ENCODE results near the gene ARHGAP22. TPM values are rescaled to one million over a fixed set of nuclear protein-coding genes. Genes with fewer than 3 reads are reported as not detected.

The ARHGAP22 gene
- total and polyA plus RNA-seq, 2 experiments from 2014 or later, result 4.8 to 10.7 TPM

DNA sequence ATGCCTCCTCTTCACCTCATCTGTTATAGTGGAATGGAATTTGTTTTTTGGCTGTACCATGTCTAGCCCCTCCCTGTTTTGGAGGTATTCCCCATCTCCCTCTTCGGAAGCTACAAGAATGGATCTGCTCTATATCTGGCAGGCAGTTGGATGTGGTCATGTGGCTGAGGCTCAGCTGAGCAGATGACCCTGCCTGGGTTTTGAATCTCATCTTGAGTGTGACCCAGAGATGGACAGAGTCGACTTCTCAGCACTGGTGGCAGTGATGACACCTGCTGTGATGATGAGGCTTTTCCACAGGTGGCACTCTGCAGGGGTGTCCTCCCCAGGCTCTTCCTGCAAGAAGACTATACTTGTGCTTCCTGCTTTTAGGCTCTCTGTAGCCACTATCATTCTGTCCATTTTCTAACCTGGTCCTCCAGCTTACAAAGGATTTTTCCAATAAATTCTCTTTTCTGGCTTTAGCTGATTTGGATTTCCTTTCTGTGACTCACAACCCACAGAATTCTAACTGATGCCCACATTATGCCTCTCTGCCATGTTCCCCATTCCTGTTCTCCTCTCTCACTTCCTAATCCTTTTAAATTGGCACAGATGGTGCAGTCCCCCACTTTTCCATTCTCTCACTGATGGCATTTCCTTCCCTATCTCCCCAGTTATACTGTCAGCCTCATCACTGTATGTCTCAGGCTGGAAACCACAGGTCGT is 7.5 kb upstream of the ARHGAP22 start (continued):
- TF ChIP-seq CREB1 (CRISPR knock-in tag; IDR thresholded peaks at IDR 0.05; ENCODE audit: low read depth), result no peak
- no peak for TF ChIP-seq NANOG (IDR thresholded peaks at IDR 0.05; ENCODE audit: borderline replicate concordance)
- no peak for TF ChIP-seq STAT1 (IDR thresholded peaks at IDR 0.05; ENCODE audit: unreplicated experiment)
- TF ChIP-seq, protein P1, sequence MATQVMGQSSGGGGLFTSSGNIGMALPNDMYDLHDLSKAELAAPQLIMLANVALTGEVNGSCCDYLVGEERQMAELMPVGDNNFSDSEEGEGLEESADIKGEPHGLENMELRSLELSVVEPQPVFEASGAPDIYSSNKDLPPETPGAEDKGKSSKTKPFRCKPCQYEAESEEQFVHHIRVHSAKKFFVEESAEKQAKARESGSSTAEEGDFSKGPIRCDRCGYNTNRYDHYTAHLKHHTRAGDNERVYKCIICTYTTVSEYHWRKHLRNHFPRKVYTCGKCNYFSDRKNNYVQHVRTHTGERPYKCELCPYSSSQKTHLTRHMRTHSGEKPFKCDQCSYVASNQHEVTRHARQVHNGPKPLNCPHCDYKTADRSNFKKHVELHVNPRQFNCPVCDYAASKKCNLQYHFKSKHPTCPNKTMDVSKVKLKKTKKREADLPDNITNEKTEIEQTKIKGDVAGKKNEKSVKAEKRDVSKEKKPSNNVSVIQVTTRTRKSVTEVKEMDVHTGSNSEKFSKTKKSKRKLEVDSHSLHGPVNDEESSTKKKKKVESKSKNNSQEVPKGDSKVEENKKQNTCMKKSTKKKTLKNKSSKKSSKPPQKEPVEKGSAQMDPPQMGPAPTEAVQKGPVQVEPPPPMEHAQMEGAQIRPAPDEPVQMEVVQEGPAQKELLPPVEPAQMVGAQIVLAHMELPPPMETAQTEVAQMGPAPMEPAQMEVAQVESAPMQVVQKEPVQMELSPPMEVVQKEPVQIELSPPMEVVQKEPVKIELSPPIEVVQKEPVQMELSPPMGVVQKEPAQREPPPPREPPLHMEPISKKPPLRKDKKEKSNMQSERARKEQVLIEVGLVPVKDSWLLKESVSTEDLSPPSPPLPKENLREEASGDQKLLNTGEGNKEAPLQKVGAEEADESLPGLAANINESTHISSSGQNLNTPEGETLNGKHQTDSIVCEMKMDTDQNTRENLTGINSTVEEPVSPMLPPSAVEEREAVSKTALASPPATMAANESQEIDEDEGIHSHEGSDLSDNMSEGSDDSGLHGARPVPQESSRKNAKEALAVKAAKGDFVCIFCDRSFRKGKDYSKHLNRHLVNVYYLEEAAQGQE (IDR thresholded peaks at IDR 0.05; ENCODE audit: unreplicated experiment), result no peak
- TF ChIP-seq ZNF114 (CRISPR knock-in tag; IDR thresholded peaks at IDR 0.05), result no peak
- TF ChIP-seq, protein P2, sequence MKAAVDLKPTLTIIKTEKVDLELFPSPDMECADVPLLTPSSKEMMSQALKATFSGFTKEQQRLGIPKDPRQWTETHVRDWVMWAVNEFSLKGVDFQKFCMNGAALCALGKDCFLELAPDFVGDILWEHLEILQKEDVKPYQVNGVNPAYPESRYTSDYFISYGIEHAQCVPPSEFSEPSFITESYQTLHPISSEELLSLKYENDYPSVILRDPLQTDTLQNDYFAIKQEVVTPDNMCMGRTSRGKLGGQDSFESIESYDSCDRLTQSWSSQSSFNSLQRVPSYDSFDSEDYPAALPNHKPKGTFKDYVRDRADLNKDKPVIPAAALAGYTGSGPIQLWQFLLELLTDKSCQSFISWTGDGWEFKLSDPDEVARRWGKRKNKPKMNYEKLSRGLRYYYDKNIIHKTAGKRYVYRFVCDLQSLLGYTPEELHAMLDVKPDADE (IDR thresholded peaks at IDR 0.05), result no peak

DNA sequence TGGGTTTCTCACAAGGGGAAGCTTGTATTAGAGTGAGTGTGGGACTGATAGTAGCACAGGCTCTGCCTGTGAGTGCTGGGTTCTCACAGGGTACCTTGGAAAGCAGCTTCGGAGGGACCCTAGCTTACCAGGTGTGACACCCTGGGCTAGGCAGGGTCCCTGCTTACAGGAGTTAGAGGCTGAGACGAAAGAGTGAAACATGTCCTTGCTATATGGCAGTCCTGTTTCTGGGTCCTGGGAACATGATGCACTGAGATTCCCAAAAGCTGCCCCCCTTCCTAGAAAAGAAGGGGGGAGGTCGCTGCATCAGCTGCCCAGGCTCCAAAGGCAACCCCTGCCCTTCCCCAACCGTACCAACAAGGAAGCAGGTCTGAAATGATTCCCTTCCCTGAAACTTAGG is 6.3 kb upstream of the ARHGAP22 start:
- Histone ChIP-seq H3K4me3 (no peak overlapping the region), H3K4me1 (ENCODE audit: insufficient read depth) (0 out of 2 replicates have a peak, but pooled peaks cover 6% of the 10 kb centered on the region), H3F3A (replicated peaks; ENCODE audit: low read depth) (no peaks in the 10 kb centered on the region), H3K27ac (ENCODE audit: low read depth) (no peak overlapping the region), H3K4me2 (no peak overlapping the region), H3K27me3 (ENCODE audit: insufficient read depth) (peaks cover 1% of the 10 kb centered on the region; the same call in 1 of the 2 replicates), H2AFZ (no peak overlapping the region), H3K9me2 (ENCODE audit: insufficient read depth) (peaks cover 6% of the 10 kb centered on the region; the same call in 1 of the 2 replicates), H3K36me3 (ENCODE audit: insufficient read depth) (no peaks in the 10 kb centered on the region), H4K20me1 (replicated peaks; ENCODE audit: insufficient read depth) (no peaks in the 10 kb centered on the region), H3K79me2 (replicated peaks; ENCODE audit: insufficient read depth) (no peaks in the 10 kb centered on the region)
- Mint-ChIP-seq H3K9me3 (no peaks in the 10 kb centered on the region; the same call in 2 of the 3 replicates), H3K27me3 (ENCODE audit: insufficient read depth, low read depth, poor library complexity) (peaks cover 14% of the 10 kb centered on the region), H3K4me3 (no peak overlapping the region), H3K4me1 (peaks cover 9% of the 10 kb centered on the region), H3K27ac (no peak overlapping the region), H3K36me3 (ENCODE audit: low read depth) (no peaks in the 10 kb centered on the region)
- DNase-seq (ENCODE audit: low spot score) (no peak), ATAC-seq (no peak)
- TF ChIP-seq ZNF114 (CRISPR knock-in tag; IDR thresholded peaks at IDR 0.05) (no peak), CREB1 (CRISPR knock-in tag; IDR thresholded peaks at IDR 0.05; ENCODE audit: low read depth) (no peak), EZH2 (IDR thresholded peaks at IDR 0.05; ENCODE audit: low read depth, unreplicated experiment) (no peak), STAT1 (IDR thresholded peaks at IDR 0.05; ENCODE audit: unreplicated experiment) (no peak), POLR2AphosphoS5 (IDR thresholded peaks at IDR 0.05; ENCODE audit: low read depth) (no peak)
- TF ChIP-seq, protein P3, sequence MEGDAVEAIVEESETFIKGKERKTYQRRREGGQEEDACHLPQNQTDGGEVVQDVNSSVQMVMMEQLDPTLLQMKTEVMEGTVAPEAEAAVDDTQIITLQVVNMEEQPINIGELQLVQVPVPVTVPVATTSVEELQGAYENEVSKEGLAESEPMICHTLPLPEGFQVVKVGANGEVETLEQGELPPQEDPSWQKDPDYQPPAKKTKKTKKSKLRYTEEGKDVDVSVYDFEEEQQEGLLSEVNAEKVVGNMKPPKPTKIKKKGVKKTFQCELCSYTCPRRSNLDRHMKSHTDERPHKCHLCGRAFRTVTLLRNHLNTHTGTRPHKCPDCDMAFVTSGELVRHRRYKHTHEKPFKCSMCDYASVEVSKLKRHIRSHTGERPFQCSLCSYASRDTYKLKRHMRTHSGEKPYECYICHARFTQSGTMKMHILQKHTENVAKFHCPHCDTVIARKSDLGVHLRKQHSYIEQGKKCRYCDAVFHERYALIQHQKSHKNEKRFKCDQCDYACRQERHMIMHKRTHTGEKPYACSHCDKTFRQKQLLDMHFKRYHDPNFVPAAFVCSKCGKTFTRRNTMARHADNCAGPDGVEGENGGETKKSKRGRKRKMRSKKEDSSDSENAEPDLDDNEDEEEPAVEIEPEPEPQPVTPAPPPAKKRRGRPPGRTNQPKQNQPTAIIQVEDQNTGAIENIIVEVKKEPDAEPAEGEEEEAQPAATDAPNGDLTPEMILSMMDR (conservative IDR thresholded peaks at IDR 0.05; ENCODE audit: low read depth in 2 of 2), result no peak
- TF ChIP-seq, protein P1 (IDR thresholded peaks at IDR 0.05; ENCODE audit: unreplicated experiment), result no peak
- TF ChIP-seq, protein P2 (IDR thresholded peaks at IDR 0.05), result no peak

Data from GM23338 (cell line).